SK-N-MC (cell line): ENCODE data around the gene PTPRC.

Source experiments
- EZH2 ChIP-seq: fragments of 200-600 bp; sonication (generic); IDR thresholded peaks from one replicate; pipeline ENCODE4 v1.6.1; 2017; ENCODE audit warnings: antibody characterized with exemption
- FOXP2 ChIP-seq: optimal IDR thresholded peaks from 2 replicates; pipeline ENCODE3; 2011; ENCODE audit warnings: mild to moderate bottlenecking, moderate library complexity; ENCODE audit not compliant: insufficient read depth; ENCODE audit errors: extremely low read length, control extremely low read depth
- POLR2AphosphoS5 ChIP-seq: IDR thresholded peaks from 2 replicates; pipeline ENCODE4 v1.6.1; 2012; ENCODE audit warnings: mild to moderate bottlenecking, low read depth, low read length, borderline replicate concordance

DNA sequence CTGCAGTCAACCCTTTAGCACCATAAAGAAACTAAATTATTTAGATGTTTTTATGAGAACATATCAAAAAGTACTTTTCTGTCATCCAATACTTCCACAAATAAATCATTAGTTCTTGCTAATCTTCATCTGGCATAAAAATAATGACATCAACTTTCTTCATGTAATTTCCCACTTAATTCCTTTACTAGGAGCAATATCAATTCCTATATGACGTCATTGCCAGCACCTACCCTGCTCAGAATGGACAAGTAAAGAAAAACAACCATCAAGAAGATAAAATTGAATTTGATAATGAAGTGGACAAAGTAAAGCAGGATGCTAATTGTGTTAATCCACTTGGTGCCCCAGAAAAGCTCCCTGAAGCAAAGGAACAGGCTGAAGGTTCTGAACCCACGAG lies 116.9 kb downstream of the PTPRC start:
- TF ChIP-seq POLR2AphosphoS5 (no peak), EZH2 (no peak), FOXP2 (no peak)
